HEK293 (cell line): ENCODE measurements around the gene THBS2.

Source experiments
- CTCF ChIA-PET: fragments of 350-600 bp; formaldehyde crosslinking; extraction: SDS; loops from one replicate; lab custom pipeline; 2021; ENCODE audit warnings: antibody characterized with exemption; lab: Yijun Ruan, JAX
- POLR2A ChIA-PET: fragments of 300-600 bp; formaldehyde crosslinking; extraction: SDS; loops from one replicate; lab custom pipeline; 2020; ENCODE audit warnings: antibody characterized with exemption, inconsistent platforms; lab: Yijun Ruan, JAX
- H3K27ac ChIP-seq: fragments of 200-500 bp; sonication (Bioruptor generic); 2 replicates; pipeline ENCODE4 v1.5.1; 2014; ENCODE audit warnings: low read depth, low read length, control low read depth, inconsistent platforms; ENCODE audit errors: extremely low read depth
- H3K36me3 ChIP-seq, 2 experiments: fragments of 200-500 bp in 1 of 2; sonication (Bioruptor generic) in 1 of 2; 1 replicate in 1 of 2; 2 replicates in 1 of 2; pipeline ENCODE4 v1.5.1; 2014 to 2017; ENCODE audit warnings: inconsistent platforms in 2 of 2, low read length in 2 of 2; ENCODE audit not compliant: control insufficient read depth in 2 of 2, insufficient read depth in 1 of 2
- H3K4me1 ChIP-seq: fragments of 200-500 bp; sonication (Bioruptor generic); 2 replicates; pipeline ENCODE4 v1.5.1; 2014; ENCODE audit warnings: mild to moderate bottlenecking, low read length, inconsistent platforms; ENCODE audit not compliant: control insufficient read depth, insufficient read depth
- H3K4me3 ChIP-seq: 2 replicates; pipeline ENCODE4 v1.5.1; 2011; ENCODE audit warnings: low read depth, mild to moderate bottlenecking, control low read depth, low read length, moderate library complexity
- H3K9me3 ChIP-seq: fragments of 200-500 bp; sonication (Bioruptor generic); 2 replicates; pipeline ENCODE4 v1.5.1; 2014; ENCODE audit warnings: low read depth, low read length, inconsistent platforms; ENCODE audit not compliant: control insufficient read depth, insufficient read depth
- BCL11A ChIP-seq: fragments of 450-650 bp; formaldehyde crosslinking; IDR thresholded peaks from 2 replicates; pipeline ENCODE4 v1.5.1; 2016; ENCODE audit warnings: low read depth, missing biosample characterization, missing genetic modification characterization
- IKZF3 ChIP-seq: fragments of 450-650 bp; IDR thresholded peaks from 2 replicates; pipeline ENCODE4 v1.5.0; 2018; ENCODE audit warnings: missing biosample characterization, mild to moderate bottlenecking, missing genetic modification characterization, moderate library complexity
- KLF10 ChIP-seq: fragments of 450-650 bp; IDR thresholded peaks from 2 replicates; pipeline ENCODE4 v1.5.1; 2018; ENCODE audit warnings: missing biosample characterization, mild to moderate bottlenecking, missing genetic modification characterization
- REPIN1 ChIP-seq: fragments of 450-650 bp; formaldehyde crosslinking; IDR thresholded peaks from 2 replicates; pipeline ENCODE4 v1.5.1; 2017; ENCODE audit warnings: missing biosample characterization, missing genetic modification characterization, low read depth
- SALL2 ChIP-seq: fragments of 450-650 bp; formaldehyde crosslinking; IDR thresholded peaks from 2 replicates; pipeline ENCODE4 v1.5.0; 2017; ENCODE audit warnings: missing biosample characterization, mild to moderate bottlenecking, missing genetic modification characterization, borderline replicate concordance
- SCRT1 ChIP-seq: fragments of 450-650 bp; formaldehyde crosslinking; IDR thresholded peaks from 2 replicates; pipeline ENCODE4 v1.5.1; 2016; ENCODE audit warnings: missing biosample characterization, missing genetic modification characterization, borderline replicate concordance
- YY1 ChIP-seq: fragments of 450-650 bp; formaldehyde crosslinking; IDR thresholded peaks from 2 replicates; pipeline ENCODE4 v1.5.1; 2018; ENCODE audit warnings: missing biosample characterization, missing genetic modification characterization
- ZBTB1 ChIP-seq: fragments of 450-650 bp; formaldehyde crosslinking; IDR thresholded peaks from 2 replicates; pipeline ENCODE4 v1.5.1; 2016; ENCODE audit warnings: missing biosample characterization, missing genetic modification characterization
- ZBTB17 ChIP-seq: fragments of 450-650 bp; formaldehyde crosslinking; IDR thresholded peaks from 2 replicates; pipeline ENCODE4 v1.5.1; 2016; ENCODE audit warnings: missing biosample characterization, missing genetic modification characterization
- ZBTB20 ChIP-seq: fragments of 450-650 bp; formaldehyde crosslinking; IDR thresholded peaks from 2 replicates; pipeline ENCODE4 v1.5.1; 2016; ENCODE audit warnings: missing biosample characterization, missing genetic modification characterization
- ZNF148 ChIP-seq: fragments of 450-650 bp; formaldehyde crosslinking; IDR thresholded peaks from 2 replicates; pipeline ENCODE4 v1.5.0; 2017; ENCODE audit warnings: missing biosample characterization, missing genetic modification characterization, borderline replicate concordance
- ZNF18 ChIP-seq: fragments of 450-650 bp; formaldehyde crosslinking; IDR thresholded peaks from 2 replicates; pipeline ENCODE4 v1.5.1; 2016; ENCODE audit warnings: missing biosample characterization, missing genetic modification characterization
- ZNF211 ChIP-seq: fragments of 450-650 bp; formaldehyde crosslinking; IDR thresholded peaks from 2 replicates; pipeline ENCODE4 v1.5.1; 2016; ENCODE audit warnings: low read depth, missing biosample characterization, missing genetic modification characterization
- ZNF239 ChIP-seq: fragments of 450-650 bp; formaldehyde crosslinking; IDR thresholded peaks from 2 replicates; pipeline ENCODE4 v1.5.1; 2016; ENCODE audit warnings: missing biosample characterization, missing genetic modification characterization
- ZNF302 ChIP-seq: fragments of 450-650 bp; formaldehyde crosslinking; IDR thresholded peaks from 2 replicates; pipeline ENCODE4 v1.5.1; 2016; ENCODE audit warnings: missing biosample characterization, missing genetic modification characterization, low read depth
- ZNF670 ChIP-seq: fragments of 450-650 bp; formaldehyde crosslinking; IDR thresholded peaks from 2 replicates; pipeline ENCODE4 v1.5.1; 2016; ENCODE audit warnings: missing biosample characterization, missing genetic modification characterization, low read depth
- ZSCAN23 ChIP-seq: fragments of 450-650 bp; formaldehyde crosslinking; IDR thresholded peaks from 2 replicates; pipeline ENCODE4 v1.5.1; 2016; ENCODE audit warnings: missing biosample characterization, missing genetic modification characterization
- ZXDB ChIP-seq: fragments of 450-650 bp; formaldehyde crosslinking; IDR thresholded peaks from 2 replicates; pipeline ENCODE4 v1.5.1; 2016; ENCODE audit warnings: missing biosample characterization, missing genetic modification characterization
- TF ChIP-seq, protein P1 (sequence below): fragments of 450-650 bp; formaldehyde crosslinking; IDR thresholded peaks from 2 replicates; pipeline ENCODE4 v1.5.1; 2017; ENCODE audit warnings: missing biosample characterization, missing genetic modification characterization
- TF ChIP-seq, protein P2 (sequence below): fragments of 450-650 bp; formaldehyde crosslinking; IDR thresholded peaks from 2 replicates; pipeline ENCODE4 v1.5.1; 2016; ENCODE audit warnings: missing biosample characterization, missing genetic modification characterization

The THBS2 gene

GRCh38 chr6:169236545-169236944, 17.1 kb downstream of the THBS2 start (continued):
- TF ChIP-seq, protein P1, sequence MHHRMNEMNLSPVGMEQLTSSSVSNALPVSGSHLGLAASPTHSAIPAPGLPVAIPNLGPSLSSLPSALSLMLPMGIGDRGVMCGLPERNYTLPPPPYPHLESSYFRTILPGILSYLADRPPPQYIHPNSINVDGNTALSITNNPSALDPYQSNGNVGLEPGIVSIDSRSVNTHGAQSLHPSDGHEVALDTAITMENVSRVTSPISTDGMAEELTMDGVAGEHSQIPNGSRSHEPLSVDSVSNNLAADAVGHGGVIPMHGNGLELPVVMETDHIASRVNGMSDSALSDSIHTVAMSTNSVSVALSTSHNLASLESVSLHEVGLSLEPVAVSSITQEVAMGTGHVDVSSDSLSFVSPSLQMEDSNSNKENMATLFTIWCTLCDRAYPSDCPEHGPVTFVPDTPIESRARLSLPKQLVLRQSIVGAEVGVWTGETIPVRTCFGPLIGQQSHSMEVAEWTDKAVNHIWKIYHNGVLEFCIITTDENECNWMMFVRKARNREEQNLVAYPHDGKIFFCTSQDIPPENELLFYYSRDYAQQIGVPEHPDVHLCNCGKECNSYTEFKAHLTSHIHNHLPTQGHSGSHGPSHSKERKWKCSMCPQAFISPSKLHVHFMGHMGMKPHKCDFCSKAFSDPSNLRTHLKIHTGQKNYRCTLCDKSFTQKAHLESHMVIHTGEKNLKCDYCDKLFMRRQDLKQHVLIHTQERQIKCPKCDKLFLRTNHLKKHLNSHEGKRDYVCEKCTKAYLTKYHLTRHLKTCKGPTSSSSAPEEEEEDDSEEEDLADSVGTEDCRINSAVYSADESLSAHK = no peak
- TF ChIP-seq ZNF239 (tag by site-specific recombination) (no peak), ZNF302 (no peak), ZNF18 (tag by site-specific recombination) (no peak), YY1 (tag by site-specific recombination) (no peak)
- TF ChIP-seq, protein P2, sequence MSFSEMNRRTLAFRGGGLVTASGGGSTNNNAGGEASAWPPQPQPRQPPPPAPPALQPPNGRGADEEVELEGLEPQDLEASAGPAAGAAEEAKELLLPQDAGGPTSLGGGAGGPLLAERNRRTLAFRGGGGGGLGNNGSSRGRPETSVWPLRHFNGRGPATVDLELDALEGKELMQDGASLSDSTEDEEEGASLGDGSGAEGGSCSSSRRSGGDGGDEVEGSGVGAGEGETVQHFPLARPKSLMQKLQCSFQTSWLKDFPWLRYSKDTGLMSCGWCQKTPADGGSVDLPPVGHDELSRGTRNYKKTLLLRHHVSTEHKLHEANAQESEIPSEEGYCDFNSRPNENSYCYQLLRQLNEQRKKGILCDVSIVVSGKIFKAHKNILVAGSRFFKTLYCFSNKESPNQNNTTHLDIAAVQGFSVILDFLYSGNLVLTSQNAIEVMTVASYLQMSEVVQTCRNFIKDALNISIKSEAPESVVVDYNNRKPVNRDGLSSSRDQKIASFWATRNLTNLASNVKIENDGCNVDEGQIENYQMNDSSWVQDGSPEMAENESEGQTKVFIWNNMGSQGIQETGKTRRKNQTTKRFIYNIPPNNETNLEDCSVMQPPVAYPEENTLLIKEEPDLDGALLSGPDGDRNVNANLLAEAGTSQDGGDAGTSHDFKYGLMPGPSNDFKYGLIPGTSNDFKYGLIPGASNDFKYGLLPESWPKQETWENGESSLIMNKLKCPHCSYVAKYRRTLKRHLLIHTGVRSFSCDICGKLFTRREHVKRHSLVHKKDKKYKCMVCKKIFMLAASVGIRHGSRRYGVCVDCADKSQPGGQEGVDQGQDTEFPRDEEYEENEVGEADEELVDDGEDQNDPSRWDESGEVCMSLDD (tag by site-specific recombination) = no peak

DNA sequence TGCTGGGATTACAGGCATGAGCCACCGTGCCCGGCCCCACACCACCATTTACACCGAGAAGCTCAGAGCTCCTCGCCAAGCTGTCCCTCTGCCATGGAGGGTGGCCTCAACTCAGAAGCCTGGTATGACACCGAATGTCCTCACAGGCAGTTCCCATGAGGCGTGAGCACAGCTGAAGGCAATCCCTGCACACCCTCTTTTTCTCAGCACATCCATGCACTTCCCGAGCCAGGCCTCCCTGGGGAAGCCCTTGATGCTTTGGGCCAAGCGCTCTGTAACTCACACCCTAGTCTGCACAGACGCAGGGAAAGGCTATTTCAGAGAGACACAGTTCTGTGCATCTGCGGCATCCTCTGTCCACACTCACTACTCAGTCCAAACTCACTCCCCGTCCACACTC, 18.4 kb downstream of the THBS2 start:
- Histone ChIP-seq H3K4me3 (no peak overlapping the region), H3K9me3 (no peaks in the 10 kb centered on the region), H3K36me3 (no peaks in the 10 kb centered on the region), H3K4me1 (no peaks in the 10 kb centered on the region), H3K27ac (no peak overlapping the region)
- POLR2A ChIA-PET = no interaction called here
- no peak for TF ChIP-seq ZNF670
- no peak for TF ChIP-seq SCRT1
- TF ChIP-seq ZBTB20 = no peak
- no peak for TF ChIP-seq ZNF148 (tag by site-specific recombination)
- no peak for TF ChIP-seq REPIN1 (tag by site-specific recombination)
- no peak for TF ChIP-seq ZSCAN23
- no peak for TF ChIP-seq IKZF3 (tag by site-specific recombination)
- TF ChIP-seq BCL11A (tag by site-specific recombination) = no peak
- TF ChIP-seq ZBTB1 = no peak
- no peak for TF ChIP-seq ZBTB17
- CTCF ChIA-PET = no interaction called here

DNA sequence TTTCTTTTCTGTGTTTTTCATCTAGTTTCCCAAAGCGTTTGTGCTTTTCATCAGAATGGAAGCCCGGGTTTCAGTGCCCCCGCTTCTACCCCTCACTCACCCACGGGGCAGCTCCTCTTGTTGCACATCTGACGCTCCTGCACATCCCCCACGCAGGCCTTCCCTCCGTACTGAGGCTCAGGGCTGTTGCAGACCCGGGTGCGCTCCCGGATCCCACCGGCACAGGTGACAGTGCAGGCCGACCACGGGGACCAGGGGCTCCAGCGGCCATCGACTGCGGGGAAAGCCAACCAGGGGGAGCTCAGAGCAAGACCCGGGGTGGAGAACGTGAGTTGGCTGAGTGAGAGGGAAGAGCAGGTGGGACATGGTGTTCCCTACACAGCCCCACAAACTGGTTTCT, 19.0 kb downstream of the THBS2 start:
- ChIA-PET POLR2A (no interaction called here), CTCF (interaction anchor here (0.7 kb wide), 1 partner anchor 30 kb away, joined by 3 read pairs; no protein-coding TSS in a partner anchor)
- H3K4me3 ChIP-seq = no peak overlapping the region

More for the DNA sequence above, 19.0 kb downstream of the THBS2 start:
- H3K9me3 ChIP-seq = no peaks in the 10 kb centered on the region
- no peak overlapping the region for H3K27ac ChIP-seq
- TF ChIP-seq ZXDB (tag by site-specific recombination) (no peak), SALL2 (tag by site-specific recombination) (no peak), KLF10 (tag by site-specific recombination) (no peak), ZNF211 (no peak)
- no peaks in the 10 kb centered on the region for H3K36me3 ChIP-seq
- H3K4me1 ChIP-seq = no peaks in the 10 kb centered on the region
